ACC112 (cell line): ENCODE results near the gene GJA4.

Experiments
- H2AFZ ChIP-seq: fragments of 200-600 bp; sonication (generic); one replicate; pipeline ENCODE4 v1.6.0; 2017; ENCODE audit warnings: antibody characterized with exemption, low read length; ENCODE audit not compliant: unreplicated experiment
- H3K27ac ChIP-seq: fragments of 200-600 bp; sonication (generic); 2 replicates; pipeline ENCODE4 v1.5.1; 2014; ENCODE audit warnings: low read depth, mild to moderate bottlenecking, antibody characterized with exemption, low read length, moderate library complexity
- H3K27me3 ChIP-seq: fragments of 200-600 bp; sonication (generic); 2 replicates; pipeline ENCODE4 v1.6.1; 2014; ENCODE audit warnings: mild to moderate bottlenecking, antibody characterized with exemption, low read length, moderate library complexity, mixed read lengths; ENCODE audit not compliant: insufficient read depth
- H3K36me3 ChIP-seq: fragments of 200-600 bp; sonication (generic); 2 replicates; pipeline ENCODE4 v1.6.1; 2016; ENCODE audit warnings: mild to moderate bottlenecking, antibody characterized with exemption, low read length, moderate library complexity, mixed read lengths; ENCODE audit not compliant: insufficient read depth
- H3K4me1 ChIP-seq: fragments of 200-600 bp; sonication (generic); one replicate; pipeline ENCODE4 v1.6.1; 2016; ENCODE audit warnings: low read length, mixed read lengths; ENCODE audit not compliant: insufficient read depth, unreplicated experiment, control insufficient read depth
- H3K4me3 ChIP-seq: fragments of 200-600 bp; sonication (generic); 2 replicates; pipeline ENCODE4 v1.5.1; 2014; ENCODE audit warnings: mild to moderate bottlenecking, low read depth, low read length
- H3K79me2 ChIP-seq: fragments of 200-600 bp; sonication (generic); one replicate; pipeline ENCODE4 v1.6.0; 2016; ENCODE audit warnings: low read length; ENCODE audit not compliant: control insufficient read depth, unreplicated experiment, insufficient read depth

GJA4 gene

GRCh38 chr1:34839526-34840305 is 46.9 kb downstream of the GJA4 start:
- Histone ChIP-seq H3K36me3 (no peaks in the 10 kb centered on the region), H3K79me2 (no peaks in the 10 kb centered on the region), H3K27me3 (no peaks in the 10 kb centered on the region), H3K4me1 (peaks cover 6% of the 10 kb centered on the region), H3K27ac (no peak overlapping the region), H2AFZ (no peak overlapping the region), H3K4me3 (no peak overlapping the region)

GRCh38 chr1:34840426-34840825 is 47.6 kb downstream of the GJA4 start:
- no peaks in the 10 kb centered on the region for H3K27me3 ChIP-seq
- no peaks in the 10 kb centered on the region for H3K79me2 ChIP-seq
- peaks cover 6% of the 10 kb centered on the region for H3K4me1 ChIP-seq
- H3K27ac ChIP-seq: no peak overlapping the region
- H3K4me3 ChIP-seq: no peak overlapping the region
- no peak overlapping the region for H2AFZ ChIP-seq
- H3K36me3 ChIP-seq: no peaks in the 10 kb centered on the region

GRCh38 chr1:34842073-34842472 is 49.3 kb downstream of the GJA4 start:
- Histone ChIP-seq H3K4me3 (no peak overlapping the region), H2AFZ (no peak overlapping the region), H3K79me2 (no peaks in the 10 kb centered on the region), H3K36me3 (no peaks in the 10 kb centered on the region), H3K27ac (no peak overlapping the region), H3K4me1 (no peaks in the 10 kb centered on the region), H3K27me3 (no peaks in the 10 kb centered on the region)

GRCh38 chr1:34842952-34843371 is 50.2 kb downstream of the GJA4 start:
- Histone ChIP-seq H3K27ac (no peak overlapping the region), H3K27me3 (no peaks in the 10 kb centered on the region), H3K4me3 (no peak overlapping the region), H3K36me3 (no peaks in the 10 kb centered on the region), H3K4me1 (no peaks in the 10 kb centered on the region), H3K79me2 (no peaks in the 10 kb centered on the region), H2AFZ (no peak overlapping the region)

- no peaks in the 10 kb centered on the region for H3K4me1 ChIP-seq
These were observed 50.8 kb downstream of the GJA4 start for GRCh38 chr1:34843392-34844251.

GRCh38 chr1:34844252-34844634 is 51.4 kb downstream of the GJA4 start:
- Histone ChIP-seq H3K27me3 (no peaks in the 10 kb centered on the region), H3K27ac (no peak overlapping the region), H3K79me2 (no peaks in the 10 kb centered on the region), H3K36me3 (no peaks in the 10 kb centered on the region), H3K4me1 (no peaks in the 10 kb centered on the region), H3K4me3 (no peak overlapping the region), H2AFZ (no peak overlapping the region)

More at GRCh38 chr1:34843392-34844251, 50.8 kb downstream of the GJA4 start:
- Histone ChIP-seq H3K27ac (no peak overlapping the region), H2AFZ (no peak overlapping the region), H3K4me3 (no peak overlapping the region), H3K27me3 (no peaks in the 10 kb centered on the region), H3K79me2 (no peaks in the 10 kb centered on the region), H3K36me3 (no peaks in the 10 kb centered on the region)
